ENCODE measurements around the gene HES3. TPM values are rescaled to one million over a fixed set of nuclear protein-coding genes. Genes with fewer than 3 reads are reported as not detected.

Gene HES3
- total and polyA plus RNA-seq, 2 of the 4 experiments (the other 2 are of a cell fraction), result not detected

DNA sequence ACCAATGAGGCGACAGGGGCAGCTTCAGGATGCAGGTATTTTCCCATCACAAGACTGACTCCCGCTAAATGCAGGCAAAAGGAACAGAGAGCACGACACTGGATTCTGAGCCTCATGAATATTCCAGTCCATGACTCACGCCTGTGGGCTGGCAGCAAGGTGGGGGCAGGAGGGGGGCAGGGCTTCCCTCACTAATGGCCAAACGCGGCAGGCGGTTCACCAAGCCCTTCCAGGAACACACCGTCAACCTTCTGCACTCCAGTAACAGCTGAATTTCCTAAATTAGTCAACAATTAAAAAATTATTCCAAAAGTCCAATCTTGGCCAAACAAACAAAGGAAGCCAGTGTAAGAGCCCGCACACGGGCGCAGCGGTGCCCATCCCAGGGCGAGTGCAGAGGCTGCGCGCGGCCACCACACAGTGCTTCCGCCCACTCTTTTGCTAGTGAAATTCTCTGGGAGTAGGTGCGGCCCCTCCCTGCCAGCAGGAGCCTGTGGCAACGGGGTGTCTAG, 29.5 kb downstream of the HES3 start:
- DNase-seq (peak; percentile 74), ATAC-seq (ENCODE audit: low read depth) (peak; percentile 51)
- BruUV-seq (replicated peaks), result no TSS peak
- intact Hi-C loops (cut with micrococcal nuclease), result no loop called here
- in situ Hi-C loops (cut with MboI; ENCODE audit: low sequenced_read_pairs), result no loop called here
- Histone ChIP-seq H3K56ac (ENCODE audit: extremely low read depth, insufficient read depth, low read length) (no peak overlapping the region), H3K9me1 (ENCODE audit: insufficient read depth, low read length) (peaks cover 12% of the 10 kb centered on the region; the same call in 1 of the 2 replicates), H2BK5ac (ENCODE audit: low read depth, low read length, poor library complexity, severe bottlenecking) (no peak overlapping the region), H3K36me3 (ENCODE audit: control insufficient read depth, insufficient read depth, low read length) (no peaks in the 10 kb centered on the region), H3K27ac (ENCODE audit: insufficient read depth, low read length) (no peak overlapping the region), H3K23ac (ENCODE audit: low read depth, low read length) (no peak overlapping the region), H2BK120ac (ENCODE audit: low read depth, low read length) (no peak overlapping the region), H3K79me1 (ENCODE audit: low read depth in 1 of 2, low read length in 2 of 2) (peaks cover 0 to 29% of the 10 kb centered on the region in 2 experiments; a peak in 2 of 4 replicates), H3K4ac (ENCODE audit: low read depth, low read length) (peak overlapping the region; percentile 8; the same call in 1 of the 2 replicates), H3K4me2 (ENCODE audit: low read depth, low read length) (no peak overlapping the region), H4K20me1 (ENCODE audit: insufficient read depth, low read length) (no peaks in the 10 kb centered on the region; the same call in 1 of the 2 replicates), H4K91ac (ENCODE audit: insufficient read depth, low read depth, low read length) (no peak overlapping the region), H2BK15ac (ENCODE audit: low read depth, low read length) (no peak overlapping the region), H2AK9ac (replicated peaks; ENCODE audit: low read depth, low read length, poor library complexity) (peak overlapping the region; percentile 63), H3K9me3 (ENCODE audit: control insufficient read depth, insufficient read depth, low read length) (no peaks in the 10 kb centered on the region), H2BK20ac (ENCODE audit: low read depth, low read length) (0 out of 2 replicates have a peak overlapping the region, but pooled peaks have one; percentile 37), H3K4me1 (ENCODE audit: control insufficient read depth, insufficient read depth, low read length) (peaks cover 25% of the 10 kb centered on the region), H4K8ac (ENCODE audit: low read depth in 2 of 2, low read length in 2 of 2) (no peak overlapping the region), H2AK5ac (ENCODE audit: low read depth, low read length) (0 out of 2 replicates have a peak overlapping the region, but pooled peaks have one; percentile 10), H3K9ac (ENCODE audit: low read depth, low read length) (no peak overlapping the region), H3K27me3 (ENCODE audit: control insufficient read depth, insufficient read depth, low read length) (no peaks in the 10 kb centered on the region), H3K14ac (replicated peaks; ENCODE audit: low read depth, low read length) (no peak overlapping the region), H3K18ac (ENCODE audit: low read depth, low read length) (no peak overlapping the region), H2AFZ (replicated peaks; ENCODE audit: low read length, poor library complexity) (peak overlapping the region; percentile 16), H3K4me3 (ENCODE audit: insufficient read depth, low read depth, low read length) (no peak overlapping the region), H4K5ac (ENCODE audit: low read depth, low read length) (no peak overlapping the region)
- no CpG with 5 or more reads among the region's 19 CpGs for WGBS, 2 experiments (ENCODE audit: extremely low coverage in 2 of 2, insufficient read length in 1 of 2)
- ChIA-PET POLR2A (ENCODE audit: unreplicated experiment) (no interaction called here), CTCF (no interaction called here)
- dilution Hi-C loops (cut with HindIII; ENCODE audit: low sequenced_read_pairs, unreplicated experiment), result no loop called here
- no peak for TF ChIP-seq NFE2L2 (IDR thresholded peaks at IDR 0.05; ENCODE audit: low read depth, low read length)
- peak; percentile 63 for TF ChIP-seq FOS (IDR thresholded peaks at IDR 0.05; ENCODE audit: low read depth, low read length)
- TF ChIP-seq, protein P1, sequence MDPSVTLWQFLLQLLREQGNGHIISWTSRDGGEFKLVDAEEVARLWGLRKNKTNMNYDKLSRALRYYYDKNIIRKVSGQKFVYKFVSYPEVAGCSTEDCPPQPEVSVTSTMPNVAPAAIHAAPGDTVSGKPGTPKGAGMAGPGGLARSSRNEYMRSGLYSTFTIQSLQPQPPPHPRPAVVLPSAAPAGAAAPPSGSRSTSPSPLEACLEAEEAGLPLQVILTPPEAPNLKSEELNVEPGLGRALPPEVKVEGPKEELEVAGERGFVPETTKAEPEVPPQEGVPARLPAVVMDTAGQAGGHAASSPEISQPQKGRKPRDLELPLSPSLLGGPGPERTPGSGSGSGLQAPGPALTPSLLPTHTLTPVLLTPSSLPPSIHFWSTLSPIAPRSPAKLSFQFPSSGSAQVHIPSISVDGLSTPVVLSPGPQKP (IDR thresholded peaks at IDR 0.05; ENCODE audit: borderline replicate concordance, low read depth, low read length), result no peak
- TF ChIP-seq BHLHE40 (IDR thresholded peaks at IDR 0.05; ENCODE audit: low read depth, low read length), result no peak
- peak; percentile 52 for TF ChIP-seq RCOR1 (IDR thresholded peaks at IDR 0.05; ENCODE audit: insufficient replicate concordance, low read length)
- TF ChIP-seq CHD1 (IDR thresholded peaks at IDR 0.05; ENCODE audit: low read depth, low read length), result no peak
- TF ChIP-seq, protein P2, sequence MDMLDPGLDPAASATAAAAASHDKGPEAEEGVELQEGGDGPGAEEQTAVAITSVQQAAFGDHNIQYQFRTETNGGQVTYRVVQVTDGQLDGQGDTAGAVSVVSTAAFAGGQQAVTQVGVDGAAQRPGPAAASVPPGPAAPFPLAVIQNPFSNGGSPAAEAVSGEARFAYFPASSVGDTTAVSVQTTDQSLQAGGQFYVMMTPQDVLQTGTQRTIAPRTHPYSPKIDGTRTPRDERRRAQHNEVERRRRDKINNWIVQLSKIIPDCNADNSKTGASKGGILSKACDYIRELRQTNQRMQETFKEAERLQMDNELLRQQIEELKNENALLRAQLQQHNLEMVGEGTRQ (IDR thresholded peaks at IDR 0.05; ENCODE audit: low read depth, low read length), result no peak
- no peak for TF ChIP-seq MAFK (IDR thresholded peaks at IDR 0.05; ENCODE audit: low read depth, low read length)
- TF ChIP-seq POLR2A (IDR thresholded peaks at IDR 0.05; ENCODE audit: low read depth, low read length), result no peak
- TF ChIP-seq, protein P3, sequence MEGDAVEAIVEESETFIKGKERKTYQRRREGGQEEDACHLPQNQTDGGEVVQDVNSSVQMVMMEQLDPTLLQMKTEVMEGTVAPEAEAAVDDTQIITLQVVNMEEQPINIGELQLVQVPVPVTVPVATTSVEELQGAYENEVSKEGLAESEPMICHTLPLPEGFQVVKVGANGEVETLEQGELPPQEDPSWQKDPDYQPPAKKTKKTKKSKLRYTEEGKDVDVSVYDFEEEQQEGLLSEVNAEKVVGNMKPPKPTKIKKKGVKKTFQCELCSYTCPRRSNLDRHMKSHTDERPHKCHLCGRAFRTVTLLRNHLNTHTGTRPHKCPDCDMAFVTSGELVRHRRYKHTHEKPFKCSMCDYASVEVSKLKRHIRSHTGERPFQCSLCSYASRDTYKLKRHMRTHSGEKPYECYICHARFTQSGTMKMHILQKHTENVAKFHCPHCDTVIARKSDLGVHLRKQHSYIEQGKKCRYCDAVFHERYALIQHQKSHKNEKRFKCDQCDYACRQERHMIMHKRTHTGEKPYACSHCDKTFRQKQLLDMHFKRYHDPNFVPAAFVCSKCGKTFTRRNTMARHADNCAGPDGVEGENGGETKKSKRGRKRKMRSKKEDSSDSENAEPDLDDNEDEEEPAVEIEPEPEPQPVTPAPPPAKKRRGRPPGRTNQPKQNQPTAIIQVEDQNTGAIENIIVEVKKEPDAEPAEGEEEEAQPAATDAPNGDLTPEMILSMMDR (conservative IDR thresholded peaks at IDR 0.05; ENCODE audit: low read depth, low read length), result no peak
- TF ChIP-seq MAZ (IDR thresholded peaks at IDR 0.05; ENCODE audit: borderline replicate concordance, low read depth, low read length), result peak; percentile 96
- TF ChIP-seq MXI1 (IDR thresholded peaks at IDR 0.05; ENCODE audit: borderline replicate concordance, low read depth, low read length), result no peak
- no peak for TF ChIP-seq CEBPB (IDR thresholded peaks at IDR 0.05; ENCODE audit: low read depth, low read length)
- no peak for TF ChIP-seq RFX5 (IDR thresholded peaks at IDR 0.05; ENCODE audit: low read depth, low read length)
- TF ChIP-seq RAD21 (IDR thresholded peaks at IDR 0.05; ENCODE audit: low read length), result no peak

All from IMR-90 (cell line).